GM18867 (cell line): ENCODE results near the gene SERPINE1.
A peak's percentile ranks its signal among the peaks of the same experiment; 100 is the strongest.

Experiments used
- ATAC-seq: cut with Tn5 transposase; IDR thresholded peaks from one replicate; pipeline ENCODE4 v1.9.1; 2021; ENCODE audit warnings: mild to moderate bottlenecking, moderate library complexity; ENCODE audit not compliant: unreplicated experiment

Gene SERPINE1

GRCh38 chr7:101166909-101167644 lies 40.2 kb downstream of the SERPINE1 start:
- no peak for ATAC-seq

GRCh38 chr7:101167645-101168411 lies 40.9 kb downstream of the SERPINE1 start:
- no peak for ATAC-seq

GRCh38 chr7:101168412-101169049 lies 41.6 kb downstream of the SERPINE1 start:
- no peak for ATAC-seq

GRCh38 chr7:101169110-101169837 lies 42.4 kb downstream of the SERPINE1 start:
- no peak for ATAC-seq

- no peak for ATAC-seq
These were observed 43.1 kb downstream of the SERPINE1 start for GRCh38 chr7:101169838-101170551.

- no peak for ATAC-seq
These were observed 43.9 kb downstream of the SERPINE1 start for GRCh38 chr7:101170617-101171441.

- ATAC-seq: no peak
These were observed 44.5 kb downstream of the SERPINE1 start for GRCh38 chr7:101171442-101171837.

- ATAC-seq: no peak
These were observed 45.3 kb downstream of the SERPINE1 start for GRCh38 chr7:101172005-101172853.

GRCh38 chr7:101172854-101173751 lies 46.2 kb downstream of the SERPINE1 start:
- no peak for ATAC-seq

- ATAC-seq: peak; percentile 38
These were observed 46.9 kb downstream of the SERPINE1 start for GRCh38 chr7:101173752-101174244.

GRCh38 chr7:101174322-101174854 lies 47.5 kb downstream of the SERPINE1 start:
- ATAC-seq: no peak

- no peak for ATAC-seq
These were observed 48.8 kb downstream of the SERPINE1 start for GRCh38 chr7:101175664-101176063.

- no peak for ATAC-seq
These were observed 50.7 kb downstream of the SERPINE1 start for GRCh38 chr7:101177644-101178043.

GRCh38 chr7:101179117-101179516 lies 52.2 kb downstream of the SERPINE1 start:
- ATAC-seq: no peak

- ATAC-seq: no peak
These were observed 52.8 kb downstream of the SERPINE1 start for GRCh38 chr7:101179713-101180112.

GRCh38 chr7:101180130-101180755 lies 53.3 kb downstream of the SERPINE1 start, which contains the start of gene NAT16:
TSS of gene NAT16 (minus strand) at chr7:101180293. CDS start at chr7:101174807, 5,486 bp downstream.
- no peak for ATAC-seq
